ENCODE measurements around the gene SH3PXD2A.

GRCh38 chr10:103560886-103561285 lies 294.5 kb downstream of the SH3PXD2A start:
- TF ChIP-seq CTCF (IDR thresholded peaks at IDR 0.05) (no peak), POLR2AphosphoS5 (IDR thresholded peaks at IDR 0.05) (no peak)
